MCF 10A (cell line): ENCODE measurements around the gene RASSF7. TPM values are rescaled to one million over a fixed set of nuclear protein-coding genes. Genes with fewer than 3 reads are reported as not detected.

ENCODE experiments used
- BruUV-seq: library from RNA; stranded (reverse); fragments of 400-500 nt; replicated peaks from 2 replicates; lab custom pipeline; 2021; lab: Mats Ljungman, UMichigan
- CTCF ChIA-PET: fragments of 300-600 bp; sonication (Branson Sonifier 250); formaldehyde crosslinking; extraction: SDS; loops from one replicate; lab custom pipeline; 2021; ENCODE audit warnings: antibody characterized with exemption, inconsistent platforms; lab: Yijun Ruan, JAX
- POLR2A ChIA-PET: fragments of 300-600, 350-650 bp; sonication (Branson Sonifier 250); formaldehyde crosslinking; extraction: SDS; loops from one replicate; lab custom pipeline; 2020; ENCODE audit warnings: antibody characterized with exemption, inconsistent platforms; lab: Yijun Ruan, JAX
- DNase-seq: peaks from one replicate; pipeline ENCODE4 v3.0.0-alpha.2; 2018; ENCODE audit not compliant: unreplicated experiment
- H3K27ac Mint-ChIP-seq: one replicate; pipeline ENCODE4 v1.8.0; 2022; ENCODE audit warnings: mild to moderate bottlenecking, low read depth, mixed read lengths; ENCODE audit not compliant: unreplicated experiment
- H3K27me3 Mint-ChIP-seq: one replicate; pipeline ENCODE4 v1.8.0; 2022; ENCODE audit warnings: mixed read lengths; ENCODE audit not compliant: insufficient read depth, unreplicated experiment
- H3K36me3 Mint-ChIP-seq: one replicate; pipeline ENCODE4 v1.8.0; 2022; ENCODE audit warnings: mild to moderate bottlenecking, moderate library complexity, mixed read lengths; ENCODE audit not compliant: insufficient read depth, unreplicated experiment
- H3K4me1 Mint-ChIP-seq: one replicate; pipeline ENCODE4 v1.8.0; 2022; ENCODE audit warnings: mixed read lengths; ENCODE audit not compliant: insufficient read depth, unreplicated experiment
- H3K4me3 Mint-ChIP-seq: one replicate; pipeline ENCODE4 v1.8.0; 2022; ENCODE audit warnings: mild to moderate bottlenecking, moderate library complexity, mixed read lengths; ENCODE audit not compliant: unreplicated experiment
- H3K9me3 Mint-ChIP-seq: one replicate; pipeline ENCODE4 v1.8.0; 2022; ENCODE audit warnings: mixed read lengths; ENCODE audit not compliant: unreplicated experiment
- CTCF ChIP-seq: fragments of 200-600 bp; IDR thresholded peaks from one replicate; pipeline ENCODE4 v1.8.0; 2022; ENCODE audit warnings: antibody characterized with exemption, mild to moderate bottlenecking; ENCODE audit not compliant: unreplicated experiment
- intact Hi-C: fragments of 100-400 bp; cut with micrococcal nuclease; formaldehyde crosslinking; loops from 2 replicates; pipeline ENCODE4 v1.14.1; 2022
- total RNA-seq: library from RNA; stranded (reverse); gene quantifications from 2 replicates; pipeline ENCODE4 v1.2.3, GENCODE V29; 2022

RASSF7 gene
- total RNA-seq, 1 experiment from 2014 or later = 13.3 TPM

GRCh38 chr11:587978-588380 is 27.2 kb downstream of the RASSF7 start:
- H3K4me3 Mint-ChIP-seq = no peak overlapping the region
- no peak overlapping the region for H3K27ac Mint-ChIP-seq
- TF ChIP-seq CTCF = no peak
- DNase-seq = peak; percentile 73
- ChIA-PET POLR2A (interaction anchor here (1.2 to 1.8 kb wide), 2 partner anchors 11 to 12 kb away, joined by 3 to 7 read pairs; no protein-coding TSS in a partner anchor), CTCF (interaction anchor here (0.6 kb wide), 1 partner anchor 225 kb away, joined by 3 read pairs; no protein-coding TSS in a partner anchor)
- H3K9me3 Mint-ChIP-seq = no peaks in the 10 kb centered on the region
- H3K27me3 Mint-ChIP-seq = no peaks in the 10 kb centered on the region
- intact Hi-C loops = no loop called here
- BruUV-seq = no TSS peak
- H3K4me1 Mint-ChIP-seq = no peaks in the 10 kb centered on the region
- peaks cover 75% of the 10 kb centered on the region for H3K36me3 Mint-ChIP-seq

GRCh38 chr11:589798-590197 is 29.0 kb downstream of the RASSF7 start:
- Mint-ChIP-seq H3K9me3 (no peaks in the 10 kb centered on the region), H3K27ac (no peak overlapping the region), H3K27me3 (no peaks in the 10 kb centered on the region), H3K4me3 (no peak overlapping the region), H3K4me1 (no peaks in the 10 kb centered on the region), H3K36me3 (peaks cover 76% of the 10 kb centered on the region)
- no peak for DNase-seq
- POLR2A ChIA-PET = no interaction called here
- no peak for TF ChIP-seq CTCF
- no TSS peak for BruUV-seq
- CTCF ChIA-PET = no interaction called here
- intact Hi-C loops = no loop called here

GRCh38 chr11:590997-591396 is 30.2 kb downstream of the RASSF7 start:
- Mint-ChIP-seq H3K4me3 (no peak overlapping the region), H3K9me3 (no peaks in the 10 kb centered on the region), H3K36me3 (peaks cover 82% of the 10 kb centered on the region), H3K27me3 (no peaks in the 10 kb centered on the region), H3K27ac (no peak overlapping the region), H3K4me1 (no peaks in the 10 kb centered on the region)
- intact Hi-C loops = no loop called here
- ChIA-PET CTCF (no interaction called here), POLR2A (interaction anchor here (0.8 kb wide), 1 partner anchor 14 kb away, joined by 3 read pairs; no protein-coding TSS in a partner anchor)
- DNase-seq = no peak
- no peak for TF ChIP-seq CTCF
- BruUV-seq = no TSS peak

- CTCF ChIA-PET = no interaction called here
- no peaks in the 10 kb centered on the region for H3K4me1 Mint-ChIP-seq
These were observed 31.7 kb downstream of the RASSF7 start for GRCh38 chr11:592501-592900.

More at GRCh38 chr11:592501-592900, 31.7 kb downstream of the RASSF7 start:
- DNase-seq = no peak
- no peaks in the 10 kb centered on the region for H3K9me3 Mint-ChIP-seq
- intact Hi-C loops = no loop called here
- H3K27ac Mint-ChIP-seq = no peak overlapping the region
- POLR2A ChIA-PET = no interaction called here
- no peaks in the 10 kb centered on the region for H3K27me3 Mint-ChIP-seq
- peaks cover 78% of the 10 kb centered on the region for H3K36me3 Mint-ChIP-seq
- TF ChIP-seq CTCF = no peak
- BruUV-seq = no TSS peak
- no peak overlapping the region for H3K4me3 Mint-ChIP-seq
